ENCODE results near the gene ZNF362. TPM values are rescaled to one million over a fixed set of nuclear protein-coding genes. Genes with fewer than 3 reads are reported as not detected.

ZNF362 gene, protein sequence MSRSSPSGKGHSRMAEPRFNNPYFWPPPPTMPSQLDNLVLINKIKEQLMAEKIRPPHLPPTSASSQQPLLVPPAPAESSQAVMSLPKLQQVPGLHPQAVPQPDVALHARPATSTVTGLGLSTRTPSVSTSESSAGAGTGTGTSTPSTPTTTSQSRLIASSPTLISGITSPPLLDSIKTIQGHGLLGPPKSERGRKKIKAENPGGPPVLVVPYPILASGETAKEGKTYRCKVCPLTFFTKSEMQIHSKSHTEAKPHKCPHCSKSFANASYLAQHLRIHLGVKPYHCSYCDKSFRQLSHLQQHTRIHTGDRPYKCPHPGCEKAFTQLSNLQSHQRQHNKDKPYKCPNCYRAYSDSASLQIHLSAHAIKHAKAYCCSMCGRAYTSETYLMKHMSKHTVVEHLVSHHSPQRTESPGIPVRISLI
- 1 to 10 TPM; 8.9 to 9.8 TPM for total RNA-seq

DNA sequence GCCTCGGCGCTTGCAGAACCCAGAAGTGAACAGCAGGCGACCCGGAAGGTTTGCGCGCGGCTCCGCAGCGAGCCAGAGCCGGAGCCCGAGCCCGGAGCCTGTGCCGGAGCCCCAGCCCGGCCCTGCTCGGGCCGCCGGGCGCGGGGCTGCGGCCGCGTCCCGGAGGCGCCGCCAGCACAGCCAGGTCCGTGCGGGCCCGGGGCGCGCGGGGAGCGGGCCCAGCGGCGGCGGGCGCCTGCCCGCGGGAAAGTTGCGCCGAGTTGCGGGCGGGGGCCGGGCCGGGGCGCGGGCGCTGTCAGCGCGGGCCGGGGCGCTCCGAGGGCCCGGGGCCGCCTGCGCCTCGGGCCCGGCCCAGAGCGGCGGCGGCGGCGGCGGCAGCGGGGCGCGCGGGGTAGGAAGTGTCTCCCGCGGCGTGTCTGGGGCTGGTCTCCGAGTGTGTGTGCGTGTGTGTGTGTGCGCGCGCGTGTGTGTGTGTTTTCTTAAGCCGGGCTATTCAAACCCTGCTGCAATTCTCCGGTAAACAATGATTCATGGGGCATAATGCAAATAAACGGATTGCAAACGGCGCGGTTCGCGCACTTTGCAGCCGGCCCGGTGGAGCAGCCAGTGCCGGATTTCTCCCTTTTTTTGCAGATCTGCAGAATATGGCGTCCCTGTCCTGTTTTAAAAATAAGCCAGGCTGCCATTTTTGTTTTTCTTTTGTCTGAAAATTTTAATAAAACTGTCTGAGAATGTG lies at the start of gene ZNF362:
Gene ZNF362 (plus strand): TSS at position 22 of the 736 bp plus-strand sequence. CDS start 14,083 bp downstream, outside the sequence.
- peak within 1 kb of the TSS; percentile 76 to 88 for H3K9ac ChIP-seq (ENCODE audit: low read depth in 2 of 2, low read length in 2 of 2)
- no peaks in the 10 kb centered on the region for H3K27me3 ChIP-seq
- peaks cover 13% of the 10 kb centered on the region for H3K4me1 ChIP-seq
- DNase-seq = peak; percentile 79
- no peaks in the 10 kb centered on the region for H3K36me3 ChIP-seq
- H3K4me3 ChIP-seq = peak within 1 kb of the TSS; percentile 67
- H3K9me3 ChIP-seq = no peaks in the 10 kb centered on the region
- TF ChIP-seq, protein P1, sequence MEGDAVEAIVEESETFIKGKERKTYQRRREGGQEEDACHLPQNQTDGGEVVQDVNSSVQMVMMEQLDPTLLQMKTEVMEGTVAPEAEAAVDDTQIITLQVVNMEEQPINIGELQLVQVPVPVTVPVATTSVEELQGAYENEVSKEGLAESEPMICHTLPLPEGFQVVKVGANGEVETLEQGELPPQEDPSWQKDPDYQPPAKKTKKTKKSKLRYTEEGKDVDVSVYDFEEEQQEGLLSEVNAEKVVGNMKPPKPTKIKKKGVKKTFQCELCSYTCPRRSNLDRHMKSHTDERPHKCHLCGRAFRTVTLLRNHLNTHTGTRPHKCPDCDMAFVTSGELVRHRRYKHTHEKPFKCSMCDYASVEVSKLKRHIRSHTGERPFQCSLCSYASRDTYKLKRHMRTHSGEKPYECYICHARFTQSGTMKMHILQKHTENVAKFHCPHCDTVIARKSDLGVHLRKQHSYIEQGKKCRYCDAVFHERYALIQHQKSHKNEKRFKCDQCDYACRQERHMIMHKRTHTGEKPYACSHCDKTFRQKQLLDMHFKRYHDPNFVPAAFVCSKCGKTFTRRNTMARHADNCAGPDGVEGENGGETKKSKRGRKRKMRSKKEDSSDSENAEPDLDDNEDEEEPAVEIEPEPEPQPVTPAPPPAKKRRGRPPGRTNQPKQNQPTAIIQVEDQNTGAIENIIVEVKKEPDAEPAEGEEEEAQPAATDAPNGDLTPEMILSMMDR (IDR thresholded peaks at IDR 0.05) = no peak
- peak within 1 kb of the TSS; percentile 77 for H3K27ac ChIP-seq
- intact Hi-C loops (cut with DNase I) = no loop called here

GRCh38 chr1:33211972-33212371 lies 44.3 kb upstream of the ZNF362 start:
- Histone ChIP-seq H3K9ac (ENCODE audit: low read depth in 2 of 2, low read length in 2 of 2) (no peak overlapping the region), H3K4me3 (no peak overlapping the region), H3K27ac (no peak overlapping the region), H3K9me3 (no peaks in the 10 kb centered on the region), H3K36me3 (no peaks in the 10 kb centered on the region), H3K27me3 (no peaks in the 10 kb centered on the region), H3K4me1 (no peaks in the 10 kb centered on the region)
- intact Hi-C loops (cut with DNase I) = no loop called here
- no peak for DNase-seq
- TF ChIP-seq, protein P1 (IDR thresholded peaks at IDR 0.05) = no peak

DNA sequence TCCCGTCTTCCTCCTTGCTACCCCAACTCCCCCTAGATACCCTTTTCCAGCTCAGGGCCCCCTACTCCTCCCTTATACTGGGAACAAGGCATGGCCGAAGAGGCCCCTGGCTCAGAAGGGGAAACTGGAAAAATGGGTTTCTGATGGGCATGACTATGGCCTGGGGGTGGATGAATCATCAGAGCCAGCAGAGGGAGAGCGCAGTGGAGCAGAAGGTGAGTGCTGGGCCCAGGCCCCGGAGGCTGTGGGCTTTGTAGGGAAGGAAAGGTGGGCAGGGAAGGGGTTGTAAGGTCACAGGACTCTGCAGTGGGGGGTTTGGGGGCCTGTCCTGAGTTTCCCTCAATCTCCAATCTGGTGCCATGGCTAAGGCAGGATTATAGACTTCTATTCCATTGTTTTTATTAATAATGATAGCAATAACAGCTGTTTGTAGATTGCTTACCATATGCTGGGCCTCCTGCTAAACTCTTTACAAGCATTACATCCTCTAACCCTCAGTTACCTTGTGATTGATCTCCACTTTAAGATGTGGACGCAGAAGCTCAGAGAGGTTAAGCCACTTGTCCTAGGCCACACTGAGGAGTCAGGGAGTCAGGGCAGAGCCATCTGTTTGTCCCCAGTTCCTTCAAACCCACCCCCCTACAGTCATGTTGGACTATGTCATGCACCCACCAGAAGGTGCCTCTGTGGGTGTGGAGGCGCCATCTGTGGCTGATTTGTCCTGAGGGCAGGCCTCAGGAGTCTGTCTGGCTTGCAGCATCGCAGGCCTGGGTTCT lies 36.2 kb upstream of the ZNF362 start:
- no peak overlapping the region for H3K9ac ChIP-seq (ENCODE audit: low read depth in 2 of 2, low read length in 2 of 2)
- no peaks in the 10 kb centered on the region for H3K27me3 ChIP-seq
- no peak overlapping the region for H3K4me3 ChIP-seq
- H3K4me1 ChIP-seq = no peaks in the 10 kb centered on the region
- no peaks in the 10 kb centered on the region for H3K9me3 ChIP-seq
- intact Hi-C loops (cut with DNase I) = loop anchor here (5.0 kb wide), 1 partner anchor 147 kb away; no protein-coding TSS in a partner anchor
- H3K36me3 ChIP-seq = no peaks in the 10 kb centered on the region
- no peak for DNase-seq
- TF ChIP-seq, protein P1 (IDR thresholded peaks at IDR 0.05) = no peak
- no peak overlapping the region for H3K27ac ChIP-seq

DNA sequence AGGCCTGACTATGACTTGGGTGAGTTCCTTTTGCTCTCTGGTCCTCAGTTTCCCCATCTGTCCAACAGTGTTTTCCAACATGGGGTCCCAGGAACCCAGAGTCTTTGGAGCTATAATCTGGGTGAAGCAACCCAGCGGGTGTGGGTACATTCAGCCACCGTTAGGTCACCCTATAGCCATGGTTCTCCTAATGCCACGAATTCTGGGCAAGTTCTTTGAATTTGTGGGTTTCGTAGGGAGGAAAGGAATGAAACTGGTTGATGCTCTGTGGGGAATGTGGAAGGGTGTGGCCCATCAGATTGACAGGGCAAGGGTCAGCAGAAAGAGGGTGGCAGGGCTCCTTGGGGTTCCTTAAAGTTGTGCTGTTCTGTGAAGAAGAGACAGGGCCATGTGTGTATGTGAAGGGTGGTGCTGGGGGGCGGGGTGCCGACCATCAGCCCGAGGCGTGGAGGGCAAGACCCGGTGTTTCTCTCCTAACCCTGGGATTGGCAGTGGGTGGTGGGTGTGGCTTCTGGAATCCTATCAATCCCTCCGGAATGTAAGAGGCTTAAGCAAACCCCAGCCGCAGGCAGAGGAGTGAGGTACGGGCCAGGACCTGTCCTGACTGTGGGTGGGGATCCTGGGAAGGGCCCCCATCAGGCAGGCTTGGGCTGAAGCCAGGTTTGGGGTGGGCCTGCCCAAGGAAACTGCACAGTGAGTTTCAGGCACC lies 35.5 kb upstream of the ZNF362 start:
- no peaks in the 10 kb centered on the region for H3K9me3 ChIP-seq
- H3K4me1 ChIP-seq = no peaks in the 10 kb centered on the region
- H3K27ac ChIP-seq = no peak overlapping the region
- H3K4me3 ChIP-seq = no peak overlapping the region
- H3K27me3 ChIP-seq = no peaks in the 10 kb centered on the region
- H3K36me3 ChIP-seq = no peaks in the 10 kb centered on the region
- TF ChIP-seq, protein P1 (IDR thresholded peaks at IDR 0.05) = no peak
- H3K9ac ChIP-seq (ENCODE audit: low read depth in 2 of 2, low read length in 2 of 2) = no peak overlapping the region
- no peak for DNase-seq
- intact Hi-C loops (cut with DNase I) = no loop called here

DNA sequence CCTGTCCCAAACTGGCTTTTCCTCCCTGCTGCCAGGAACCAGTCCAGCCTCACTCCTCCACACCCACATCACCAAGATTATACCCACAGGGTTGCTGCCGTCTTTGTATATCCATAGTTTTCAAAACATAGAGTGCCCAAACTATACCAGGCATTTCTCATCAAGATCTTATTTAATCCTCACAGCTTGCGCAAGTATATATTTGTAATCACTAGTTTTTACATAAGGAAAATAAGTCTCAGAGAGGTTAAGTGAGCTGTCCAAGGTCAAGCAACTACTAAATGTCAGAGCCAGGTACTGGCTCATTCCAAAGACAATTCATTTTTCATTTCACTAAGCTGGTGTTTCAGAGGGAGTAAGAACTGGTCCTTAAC lies 34.9 kb upstream of the ZNF362 start:
- no peak for DNase-seq
- TF ChIP-seq, protein P1 (IDR thresholded peaks at IDR 0.05) = no peak
- no peak overlapping the region for H3K27ac ChIP-seq
- no peaks in the 10 kb centered on the region for H3K4me1 ChIP-seq
- no peaks in the 10 kb centered on the region for H3K27me3 ChIP-seq
- intact Hi-C loops (cut with DNase I) = no loop called here
- H3K9ac ChIP-seq (ENCODE audit: low read depth in 2 of 2, low read length in 2 of 2) = no peak overlapping the region
- no peaks in the 10 kb centered on the region for H3K9me3 ChIP-seq
- no peak overlapping the region for H3K4me3 ChIP-seq
- no peaks in the 10 kb centered on the region for H3K36me3 ChIP-seq

All from colonic mucosa (tissue), 4 donors.